GM21528 (cell line): ENCODE measurements around the gene ZNF639.
A peak's percentile ranks its signal among the peaks of the same experiment; 100 is the strongest.

Experiments used
- ATAC-seq: cut with Tn5 transposase; IDR thresholded peaks from one replicate; pipeline ENCODE4 v1.9.1; 2021; ENCODE audit warnings: mild to moderate bottlenecking, moderate library complexity; ENCODE audit not compliant: unreplicated experiment, low FRiP score

The ZNF639 gene

GRCh38 chr3:179309225-179310078 lies 13.4 kb upstream of the ZNF639 start:
- peak; percentile 94 for ATAC-seq

DNA sequence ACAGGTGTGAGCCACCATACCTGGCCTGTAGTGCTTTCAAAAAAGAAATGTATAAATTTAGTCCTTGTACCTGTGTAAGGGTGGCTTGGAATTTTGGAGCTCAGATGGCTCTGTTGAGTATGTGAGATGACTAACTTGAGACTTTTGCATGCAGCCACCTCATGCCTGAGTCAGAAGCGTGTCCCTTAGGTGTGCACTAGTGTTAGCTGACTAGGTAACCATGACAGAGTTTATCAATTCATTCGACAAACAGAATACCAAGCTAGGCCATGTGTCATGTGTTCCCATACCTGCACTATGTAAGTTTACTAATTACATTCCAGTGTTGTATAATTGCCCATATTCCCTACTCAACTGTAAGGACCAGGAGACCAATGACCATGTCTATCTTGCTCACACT lies 4.0 kb upstream of the ZNF639 start:
- ATAC-seq: no peak

DNA sequence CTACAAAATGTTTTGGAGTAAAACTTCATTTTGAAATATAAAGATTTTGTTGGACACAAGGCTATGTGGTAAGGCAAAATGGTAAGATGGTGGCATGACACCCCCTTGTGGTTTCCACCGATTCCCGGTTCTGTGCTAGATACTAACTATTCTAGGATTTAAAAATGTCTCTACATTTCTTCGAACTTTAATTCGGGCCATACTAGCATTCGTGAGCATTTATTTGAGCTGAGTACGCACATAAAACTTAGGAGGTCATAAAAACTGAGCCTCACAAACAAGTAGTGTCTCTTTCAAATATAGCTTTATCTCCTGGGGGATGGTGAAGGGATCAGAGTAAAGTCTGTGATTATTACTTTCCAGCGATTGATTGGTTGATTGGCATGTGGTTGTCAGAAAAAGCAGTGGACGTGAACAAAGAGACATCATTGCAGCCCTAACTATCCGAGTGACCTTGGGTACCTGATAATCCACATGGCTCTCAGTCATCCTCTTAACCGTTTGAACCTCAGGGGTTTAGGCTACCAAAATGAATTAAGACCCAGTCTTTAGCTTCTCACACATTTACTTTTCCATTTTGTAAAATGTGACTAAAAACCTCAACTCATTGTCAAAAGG lies 1.1 kb upstream of the ZNF639 start:
- no peak for ATAC-seq

DNA sequence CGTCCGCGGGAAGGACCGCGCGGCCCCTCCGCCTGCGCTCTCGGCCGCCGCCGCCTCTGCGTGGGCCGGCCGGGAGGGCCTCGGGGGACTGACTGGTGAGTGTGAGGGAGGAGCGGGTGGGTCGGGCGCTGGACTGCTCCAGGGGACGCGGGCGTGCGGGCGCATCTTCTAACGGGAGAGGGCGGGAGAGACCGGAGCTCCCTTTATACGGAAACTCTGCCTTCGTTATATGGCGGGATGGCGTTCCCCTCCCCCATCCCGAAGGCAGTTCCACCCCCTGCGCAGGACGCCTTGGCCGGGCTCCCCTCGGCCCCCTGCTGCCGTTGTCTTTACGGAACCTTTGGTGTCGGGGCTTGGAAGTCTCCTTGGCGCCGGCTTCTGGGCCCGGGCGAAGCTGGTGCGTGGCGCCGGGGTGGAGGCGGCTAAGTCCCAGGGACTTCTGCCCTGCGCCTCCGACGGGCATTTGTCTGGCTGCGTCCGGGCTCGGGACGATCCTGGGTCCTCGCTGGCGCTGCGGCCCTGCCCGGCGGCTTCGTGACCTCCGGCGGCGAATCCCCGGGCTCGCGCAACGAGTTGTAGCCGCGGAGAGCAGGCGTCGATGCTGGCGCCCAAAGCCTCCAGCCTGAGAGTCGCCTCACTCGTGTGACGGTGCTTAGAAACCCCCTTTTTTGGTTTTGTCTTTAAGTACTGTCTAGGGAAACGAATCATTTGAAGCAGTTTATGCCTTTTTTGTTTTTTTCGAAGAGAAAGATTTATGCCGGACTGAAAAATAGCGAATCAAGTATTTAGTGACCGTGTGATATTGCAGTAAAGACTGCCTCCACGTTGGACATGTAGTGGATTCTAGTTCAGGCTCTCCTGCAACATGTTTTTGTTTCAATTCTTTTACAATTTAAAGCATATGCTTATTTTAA lies 623 bp downstream of the ZNF639 start:
- peak; percentile 47 for ATAC-seq

DNA sequence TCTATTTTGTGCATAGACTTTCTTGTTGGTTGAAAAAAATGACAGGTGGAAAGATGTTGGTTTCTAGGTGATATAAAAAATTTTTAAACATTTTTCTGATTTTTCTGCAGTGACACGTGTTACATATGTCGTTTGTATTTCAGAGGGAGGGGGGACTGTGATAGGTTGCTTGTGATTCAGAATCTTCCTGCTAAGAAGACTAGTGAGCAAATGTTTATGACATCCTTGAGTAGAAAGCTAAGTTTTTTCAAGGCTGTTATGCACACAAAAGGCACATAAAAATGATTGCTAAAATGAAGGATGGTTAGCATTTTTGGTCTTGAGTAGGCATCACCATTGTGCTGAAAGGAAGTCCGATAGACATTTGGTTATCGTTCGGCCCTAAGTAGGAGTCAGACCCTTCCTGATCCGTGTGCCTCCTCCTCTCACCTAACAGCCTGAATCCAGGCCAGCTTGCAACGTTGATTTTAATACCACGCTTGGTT lies 1.5 kb downstream of the ZNF639 start:
- ATAC-seq: no peak

GRCh38 chr3:179330438-179330837 lies 7.6 kb downstream of the ZNF639 start:
- no peak for ATAC-seq

- no peak for ATAC-seq
These were observed 9.4 kb downstream of the ZNF639 start for GRCh38 chr3:179332240-179332639.

GRCh38 chr3:179333084-179333483 lies 10.3 kb downstream of the ZNF639 start:
- ATAC-seq: no peak

GRCh38 chr3:179336345-179336929 lies 13.6 kb downstream of the ZNF639 start:
- ATAC-seq: no peak

DNA sequence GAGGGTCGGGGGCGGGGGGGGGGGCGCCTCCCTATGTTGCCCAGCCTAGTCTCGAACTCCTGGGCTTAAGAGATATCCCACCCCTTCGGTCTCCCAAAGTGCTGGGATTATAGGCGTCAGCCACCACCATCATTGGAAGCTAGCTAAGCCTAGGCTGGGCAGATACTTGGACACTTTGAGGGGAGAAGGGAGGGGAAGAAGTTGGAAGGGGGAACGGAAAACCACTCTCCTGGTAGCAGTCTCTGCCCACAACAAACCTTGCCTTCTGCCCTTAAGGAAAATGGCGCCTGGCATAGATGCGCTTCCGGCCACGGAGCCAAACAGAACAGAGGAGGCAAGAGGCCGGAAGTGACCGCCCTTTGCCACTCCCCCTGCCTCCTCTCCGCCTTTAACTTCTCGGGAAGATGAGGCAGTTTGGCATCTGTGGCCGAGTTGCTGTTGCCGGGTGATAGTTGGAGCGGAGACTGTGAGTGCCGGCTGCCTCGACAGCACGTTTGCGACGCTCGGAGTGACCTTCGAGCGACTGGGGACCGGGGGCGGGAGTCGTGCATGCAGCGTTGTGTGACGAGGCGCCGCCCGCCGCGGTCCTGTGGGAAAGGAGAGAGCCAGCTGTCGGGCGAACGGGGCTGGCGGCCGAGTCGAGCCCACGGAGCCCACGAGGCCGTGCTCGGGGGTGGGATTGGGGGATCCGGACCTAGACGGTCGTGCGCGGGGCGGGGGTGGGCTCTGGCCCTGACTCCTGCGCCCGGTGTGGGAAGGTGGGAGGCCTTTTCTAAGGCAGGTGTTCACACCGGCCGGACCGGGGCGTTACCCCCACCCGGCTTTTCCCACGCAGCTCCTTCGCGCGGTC lies 24.7 kb downstream of the ZNF639 start, which contains the start of gene MFN1:
Gene MFN1, plus strand, starts transcription at position 365 of the 850 bp plus-strand sequence. CDS start 1,143 bp downstream, outside the sequence.
- peak; percentile 97 for ATAC-seq

- ATAC-seq: peak; percentile 66
These were observed 25.6 kb downstream of the ZNF639 start for GRCh38 chr3:179348325-179349013.

DNA sequence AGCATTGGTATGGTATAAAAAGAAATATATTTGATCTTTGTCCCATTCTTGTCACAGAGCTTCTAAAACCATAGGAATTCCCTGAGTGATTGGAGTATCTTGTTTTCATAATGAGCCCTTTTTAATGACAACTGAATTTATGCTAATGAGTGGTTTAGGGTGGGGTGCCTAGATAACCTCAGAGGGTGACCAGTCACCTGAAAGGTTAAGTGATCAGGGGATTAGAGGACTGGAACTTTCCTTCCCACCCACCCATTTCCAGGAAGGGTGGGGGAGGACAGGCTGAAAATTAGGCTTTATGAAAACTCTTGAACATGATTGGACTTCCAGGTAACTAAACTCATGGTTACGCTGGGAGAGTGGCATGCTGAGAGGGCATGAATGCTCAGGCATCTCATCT lies 33.2 kb downstream of the ZNF639 start:
- no peak for ATAC-seq

DNA sequence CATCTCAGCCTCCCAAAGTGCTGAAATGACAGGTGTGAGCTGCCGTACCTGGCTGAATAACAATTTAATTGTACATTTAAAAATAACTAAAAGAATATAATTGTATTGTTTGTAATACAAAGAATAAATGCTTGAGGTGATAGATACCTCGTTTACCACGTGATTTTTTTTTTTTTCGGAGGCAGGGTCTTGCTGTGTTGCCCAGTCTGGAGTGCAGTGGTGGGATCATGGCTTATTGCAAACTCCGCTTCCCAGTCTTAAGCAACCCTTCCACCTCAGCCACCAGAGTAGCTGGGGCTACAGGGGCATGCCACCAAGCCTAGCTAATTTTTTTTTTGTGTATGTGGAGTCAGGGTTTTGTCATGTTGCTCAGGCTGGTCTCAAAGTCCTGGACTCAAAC lies 40.5 kb downstream of the ZNF639 start:
- no peak for ATAC-seq

- ATAC-seq: no peak
These were observed 46.8 kb downstream of the ZNF639 start for GRCh38 chr3:179369621-179370020.

- no peak for ATAC-seq
These were observed 51.1 kb downstream of the ZNF639 start for GRCh38 chr3:179373938-179374337.

DNA sequence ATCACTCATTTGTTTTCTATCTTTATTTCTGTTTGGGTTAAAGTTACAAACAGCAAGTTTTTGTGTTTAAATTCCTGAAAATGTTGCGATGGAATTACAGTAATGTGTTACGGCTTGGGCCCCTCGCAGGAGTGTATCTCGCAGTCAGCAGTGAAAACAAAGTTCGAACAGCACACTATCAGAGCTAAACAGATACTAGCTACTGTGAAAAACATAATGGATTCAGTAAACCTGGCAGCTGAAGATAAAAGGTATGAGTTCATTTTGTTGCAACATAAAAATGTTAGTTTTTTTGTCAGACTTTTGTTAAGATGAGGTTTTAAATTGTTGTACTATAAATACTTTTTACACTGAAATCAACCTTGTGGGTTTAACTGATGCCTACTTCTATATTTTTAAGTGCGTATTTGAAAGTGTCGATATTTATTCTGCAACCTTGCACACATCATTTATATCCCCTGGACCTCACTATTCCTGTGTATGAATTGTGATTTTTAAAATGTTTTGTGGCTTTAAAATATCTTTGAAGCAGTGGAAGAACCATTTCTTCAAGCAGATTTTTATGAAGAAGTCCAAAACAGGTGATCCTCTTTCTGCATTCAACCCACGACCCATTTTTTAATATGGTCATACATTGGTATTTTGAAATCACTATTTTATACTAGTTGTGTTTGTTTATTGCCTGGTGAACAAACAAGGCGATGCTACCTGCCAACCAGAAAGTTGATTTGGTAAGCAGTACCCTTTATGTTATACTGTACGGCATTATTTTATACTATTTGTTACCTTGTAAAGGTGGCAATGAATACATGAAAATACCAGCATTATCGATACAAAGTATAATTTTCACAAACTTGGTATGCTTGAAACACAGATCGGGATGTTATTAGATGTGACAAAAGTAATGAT lies 52.5 kb downstream of the ZNF639 start:
- no peak for ATAC-seq

DNA sequence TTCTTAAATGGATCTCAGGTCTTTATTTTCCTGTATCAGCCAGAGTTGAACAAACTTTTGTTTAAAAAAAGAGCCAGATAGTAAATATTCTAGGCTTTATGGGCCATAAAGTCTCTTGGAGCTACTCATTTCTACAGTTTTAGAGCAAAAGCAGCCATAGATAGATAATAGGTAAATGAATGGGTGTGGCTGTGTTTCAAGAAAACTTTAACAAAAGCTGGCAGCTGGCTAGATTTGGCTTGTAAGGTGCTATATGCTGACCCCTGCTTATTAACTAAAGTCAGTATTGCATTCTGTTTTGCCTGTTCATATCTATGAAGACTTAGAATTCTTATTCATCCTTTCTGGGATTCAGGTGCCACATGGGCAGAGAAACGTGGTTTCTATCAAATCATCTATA lies 53.6 kb downstream of the ZNF639 start:
- no peak for ATAC-seq
